HepG2 (cell line): ENCODE data around the gene XIAP. TPM values are rescaled to one million over a fixed set of nuclear protein-coding genes. Genes with fewer than 3 reads are reported as not detected.
A peak's percentile ranks its signal among the peaks of the same experiment; 100 is the strongest.

ENCODE experiments used
- AHR ChIP-seq: IDR thresholded peaks from 2 replicates; pipeline ENCODE4 v1.6.1; 2018; ENCODE audit warnings: missing genetic modification reagents, missing compliant biosample characterization
- ATAD3A ChIP-seq: sonication (generic); formaldehyde crosslinking; IDR thresholded peaks from 2 replicates; pipeline ENCODE4 v1.4.0; 2020; ENCODE audit warnings: missing genetic modification reagents
- GATAD1 ChIP-seq: IDR thresholded peaks from 2 replicates; pipeline ENCODE4 v1.6.1; 2016; ENCODE audit warnings: missing genetic modification reagents, missing compliant biosample characterization
- MAFF ChIP-seq: IDR thresholded peaks from 2 replicates; pipeline ENCODE4 v1.6.1; 2011; ENCODE audit warnings: low read depth, low read length, improper control_type of control experiment
- NFIC ChIP-seq: IDR thresholded peaks from 2 replicates; pipeline ENCODE4 v1.6.1; 2012; ENCODE audit warnings: mild to moderate bottlenecking, low read length, inconsistent platforms
- PLRG1 ChIP-seq: fragments of 450-650 bp; conservative IDR thresholded peaks from 2 replicates; pipeline ENCODE4 v1.6.1; 2016
- SUZ12 ChIP-seq: fragments of 150-350 bp; IDR thresholded peaks from 2 replicates; pipeline ENCODE4 v1.6.1; 2014; ENCODE audit warnings: low read depth, low read length
- TAF15 ChIP-seq: fragments of 200-400 bp; formaldehyde crosslinking; IDR thresholded peaks from one replicate; pipeline ENCODE4 v1.6.1; 2018; ENCODE audit warnings: mild to moderate bottlenecking, low read depth, low read length; ENCODE audit not compliant: poor library complexity, severe bottlenecking
- TBX3 ChIP-seq: fragments of 450-650 bp; IDR thresholded peaks from 2 replicates; pipeline ENCODE4 v1.6.1; 2017; ENCODE audit warnings: antibody characterized with exemption, mild to moderate bottlenecking, inconsistent platforms, borderline replicate concordance
- ZNF274 ChIP-seq: sonication (generic); formaldehyde crosslinking; IDR thresholded peaks from 2 replicates; pipeline ENCODE4 v1.5.1; 2020; ENCODE audit warnings: mild to moderate bottlenecking, missing genetic modification reagents
- ZNF562 ChIP-seq: sonication (generic); formaldehyde crosslinking; IDR thresholded peaks from 2 replicates; pipeline ENCODE4 v1.8.0; 2022; ENCODE audit warnings: missing genetic modification reagents, borderline replicate concordance
- ZNF7 ChIP-seq: IDR thresholded peaks from 2 replicates; pipeline ENCODE4 v1.6.1; 2016; ENCODE audit warnings: missing biosample characterization, missing genetic modification reagents
- polyA plus RNA-seq, 8 experiments: library from polyadenylated mRNA; depleted of rRNA in 3 of 8; stranded (reverse) in 7 of 8; unstranded in 1 of 8; fragments of >200 nt; fragmentation: Illumina TruSeq in 4 of 8; extraction: Trizol in 4 of 8; gene quantifications; 2 replicates each; pipeline versions ENCODE4 v1.2.1 to v1.2.3, GENCODE V29; 2011 to 2016; ENCODE audit warnings: low read depth in 4 of 8, missing spikeins in 1 of 8, mixed read lengths in 1 of 8; ENCODE audit not compliant: insufficient read depth in 1 of 8
- total RNA-seq, 5 experiments: library from RNA; depleted of rRNA; stranded (reverse); fragments of >200 nt; fragmentation: Illumina TruSeq; extraction: Trizol; gene quantifications; 2 replicates each; pipeline ENCODE4 v1.2.3, GENCODE V29; 2016; ENCODE audit warnings: low read depth in 1 of 5
- TF ChIP-seq, protein P1 (sequence below): sonication (generic); formaldehyde crosslinking; IDR thresholded peaks from one replicate; pipeline ENCODE4 v1.5.1; 2020; ENCODE audit warnings: mild to moderate bottlenecking, missing genetic modification reagents; ENCODE audit errors: not compliant biosample characterization
- TF ChIP-seq, protein P2 (sequence below): sonication (generic); formaldehyde crosslinking; IDR thresholded peaks from 2 replicates; pipeline ENCODE4 v1.8.1; 2023; ENCODE audit warnings: missing genetic modification reagents, mild to moderate bottlenecking, borderline replicate concordance
- TF ChIP-seq, protein P3 (sequence below): fragments of 450-650 bp; IDR thresholded peaks from 2 replicates; pipeline ENCODE4 v1.6.1; 2017; ENCODE audit warnings: mild to moderate bottlenecking
- TF ChIP-seq, protein P4 (sequence below): sonication (generic); formaldehyde crosslinking; IDR thresholded peaks from 2 replicates; pipeline ENCODE4 v1.8.0; 2022; ENCODE audit warnings: mild to moderate bottlenecking, missing genetic modification reagents; ENCODE audit not compliant: insufficient replicate concordance

Gene XIAP
- total and polyA plus RNA-seq, 2 of the 13 experiments (the other 11 are each of a cell fraction or from before 2014, with no cell fraction given): 12.9 to 29.5 TPM

DNA sequence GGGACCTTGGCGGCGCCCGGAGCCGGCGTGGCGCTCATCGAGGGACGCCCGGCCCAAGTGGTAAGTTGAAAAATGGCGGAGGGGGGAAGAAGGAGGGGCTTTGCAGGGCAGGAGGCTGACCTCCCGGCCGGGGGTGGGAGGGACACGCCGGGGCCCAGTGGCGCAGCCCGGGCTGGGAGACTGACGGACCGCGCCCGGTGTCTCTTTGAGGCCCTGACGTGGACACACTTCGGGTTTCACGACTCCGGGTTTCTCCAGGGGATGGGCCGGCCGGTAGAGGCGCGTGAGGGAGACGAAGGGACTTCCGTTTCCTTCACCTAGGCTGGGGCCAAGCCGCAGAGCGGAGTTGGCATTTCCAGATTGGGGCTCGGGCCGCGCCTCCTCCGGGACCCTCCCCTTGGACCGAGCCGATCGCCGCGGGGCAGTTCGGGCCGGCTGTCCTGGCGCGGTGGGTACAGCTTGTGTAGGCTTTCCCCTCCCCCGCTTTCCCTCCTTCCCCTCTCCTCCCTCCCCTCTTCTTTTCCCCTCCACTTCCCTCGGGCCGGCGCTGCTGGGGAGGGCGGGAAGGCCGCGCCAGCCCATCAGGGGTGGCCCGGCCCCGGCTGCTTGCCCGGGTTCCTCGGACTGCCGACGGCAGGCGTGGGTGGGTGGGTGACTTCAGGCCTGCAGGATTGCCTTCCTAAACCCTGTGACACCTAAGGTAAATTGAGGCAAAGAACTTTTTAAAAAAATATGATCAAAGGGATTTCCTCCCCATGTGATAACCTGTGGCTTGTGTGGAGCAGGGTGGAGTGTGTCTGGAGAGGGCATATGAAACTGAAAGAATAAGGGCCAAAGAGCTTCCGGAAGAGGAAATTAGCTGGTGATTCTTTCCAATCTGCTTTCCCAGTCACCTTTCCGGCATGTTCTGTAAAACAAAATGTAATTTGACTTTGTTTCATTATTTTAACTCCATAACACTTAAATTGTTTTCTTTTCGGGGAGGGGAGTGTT, at the start of gene XIAP (continued):
- TF ChIP-seq, protein P1, sequence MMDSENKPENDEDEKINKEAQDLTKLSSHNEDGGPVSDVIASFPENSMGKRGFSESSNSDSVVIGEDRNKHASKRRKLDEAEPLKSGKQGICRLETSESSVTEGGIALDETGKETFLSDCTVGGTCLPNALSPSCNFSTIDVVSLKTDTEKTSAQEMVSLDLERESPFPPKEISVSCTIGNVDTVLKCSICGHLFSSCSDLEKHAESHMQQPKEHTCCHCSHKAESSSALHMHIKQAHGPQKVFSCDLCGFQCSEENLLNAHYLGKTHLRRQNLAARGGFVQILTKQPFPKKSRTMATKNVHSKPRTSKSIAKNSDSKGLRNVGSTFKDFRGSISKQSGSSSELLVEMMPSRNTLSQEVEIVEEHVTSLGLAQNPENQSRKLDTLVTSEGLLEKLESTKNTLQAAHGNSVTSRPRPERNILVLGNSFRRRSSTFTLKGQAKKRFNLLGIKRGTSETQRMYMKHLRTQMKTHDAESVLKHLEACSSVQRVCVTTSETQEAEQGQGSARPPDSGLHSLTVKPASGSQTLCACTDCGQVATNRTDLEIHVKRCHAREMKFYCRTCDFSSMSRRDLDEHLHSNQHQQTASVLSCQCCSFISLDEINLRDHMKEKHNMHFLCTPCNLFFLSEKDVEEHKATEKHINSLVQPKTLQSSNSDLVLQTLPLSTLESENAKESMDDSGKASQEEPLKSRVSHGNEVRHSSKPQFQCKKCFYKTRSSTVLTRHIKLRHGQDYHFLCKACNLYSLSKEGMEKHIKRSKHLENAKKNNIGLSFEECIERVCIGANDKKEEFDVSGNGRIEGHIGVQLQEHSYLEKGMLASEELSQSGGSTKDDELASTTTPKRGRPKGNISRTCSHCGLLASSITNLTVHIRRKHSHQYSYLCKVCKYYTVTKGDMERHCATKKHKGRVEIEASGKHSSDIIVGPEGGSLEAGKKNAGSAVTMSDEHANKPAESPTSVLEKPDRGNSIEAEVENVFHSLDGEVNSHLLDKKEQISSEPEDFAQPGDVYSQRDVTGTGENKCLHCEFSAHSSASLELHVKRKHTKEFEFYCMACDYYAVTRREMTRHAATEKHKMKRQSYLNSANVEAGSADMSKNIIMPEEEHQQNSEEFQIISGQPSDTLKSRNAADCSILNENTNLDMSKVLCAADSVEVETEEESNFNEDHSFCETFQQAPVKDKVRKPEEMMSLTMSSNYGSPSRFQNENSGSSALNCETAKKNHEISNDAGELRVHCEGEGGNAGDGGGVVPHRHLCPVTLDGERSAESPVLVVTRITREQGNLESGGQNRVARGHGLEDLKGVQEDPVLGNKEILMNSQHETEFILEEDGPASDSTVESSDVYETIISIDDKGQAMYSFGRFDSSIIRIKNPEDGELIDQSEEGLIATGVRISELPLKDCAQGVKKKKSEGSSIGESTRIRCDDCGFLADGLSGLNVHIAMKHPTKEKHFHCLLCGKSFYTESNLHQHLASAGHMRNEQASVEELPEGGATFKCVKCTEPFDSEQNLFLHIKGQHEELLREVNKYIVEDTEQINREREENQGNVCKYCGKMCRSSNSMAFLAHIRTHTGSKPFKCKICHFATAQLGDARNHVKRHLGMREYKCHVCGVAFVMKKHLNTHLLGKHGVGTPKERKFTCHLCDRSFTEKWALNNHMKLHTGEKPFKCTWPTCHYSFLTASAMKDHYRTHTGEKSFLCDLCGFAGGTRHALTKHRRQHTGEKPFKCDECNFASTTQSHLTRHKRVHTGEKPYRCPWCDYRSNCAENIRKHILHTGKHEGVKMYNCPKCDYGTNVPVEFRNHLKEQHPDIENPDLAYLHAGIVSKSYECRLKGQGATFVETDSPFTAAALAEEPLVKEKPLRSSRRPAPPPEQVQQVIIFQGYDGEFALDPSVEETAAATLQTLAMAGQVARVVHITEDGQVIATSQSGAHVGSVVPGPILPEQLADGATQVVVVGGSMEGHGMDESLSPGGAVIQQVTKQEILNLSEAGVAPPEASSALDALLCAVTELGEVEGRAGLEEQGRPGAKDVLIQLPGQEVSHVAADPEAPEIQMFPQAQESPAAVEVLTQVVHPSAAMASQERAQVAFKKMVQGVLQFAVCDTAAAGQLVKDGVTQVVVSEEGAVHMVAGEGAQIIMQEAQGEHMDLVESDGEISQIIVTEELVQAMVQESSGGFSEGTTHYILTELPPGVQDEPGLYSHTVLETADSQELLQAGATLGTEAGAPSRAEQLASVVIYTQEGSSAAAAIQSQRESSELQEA (CRISPR knock-in tag): no peak
- TF ChIP-seq ZNF274 (CRISPR knock-in tag): no peak
- 0 out of 2 replicates have a peak, but pooled peaks have one; percentile 25 for TF ChIP-seq GATAD1
- no peak for TF ChIP-seq TBX3
- TF ChIP-seq, protein P2, sequence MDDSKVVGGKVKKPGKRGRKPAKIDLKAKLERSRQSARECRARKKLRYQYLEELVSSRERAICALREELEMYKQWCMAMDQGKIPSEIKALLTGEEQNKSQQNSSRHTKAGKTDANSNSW (CRISPR knock-in tag): no peak
- TF ChIP-seq, protein P3, sequence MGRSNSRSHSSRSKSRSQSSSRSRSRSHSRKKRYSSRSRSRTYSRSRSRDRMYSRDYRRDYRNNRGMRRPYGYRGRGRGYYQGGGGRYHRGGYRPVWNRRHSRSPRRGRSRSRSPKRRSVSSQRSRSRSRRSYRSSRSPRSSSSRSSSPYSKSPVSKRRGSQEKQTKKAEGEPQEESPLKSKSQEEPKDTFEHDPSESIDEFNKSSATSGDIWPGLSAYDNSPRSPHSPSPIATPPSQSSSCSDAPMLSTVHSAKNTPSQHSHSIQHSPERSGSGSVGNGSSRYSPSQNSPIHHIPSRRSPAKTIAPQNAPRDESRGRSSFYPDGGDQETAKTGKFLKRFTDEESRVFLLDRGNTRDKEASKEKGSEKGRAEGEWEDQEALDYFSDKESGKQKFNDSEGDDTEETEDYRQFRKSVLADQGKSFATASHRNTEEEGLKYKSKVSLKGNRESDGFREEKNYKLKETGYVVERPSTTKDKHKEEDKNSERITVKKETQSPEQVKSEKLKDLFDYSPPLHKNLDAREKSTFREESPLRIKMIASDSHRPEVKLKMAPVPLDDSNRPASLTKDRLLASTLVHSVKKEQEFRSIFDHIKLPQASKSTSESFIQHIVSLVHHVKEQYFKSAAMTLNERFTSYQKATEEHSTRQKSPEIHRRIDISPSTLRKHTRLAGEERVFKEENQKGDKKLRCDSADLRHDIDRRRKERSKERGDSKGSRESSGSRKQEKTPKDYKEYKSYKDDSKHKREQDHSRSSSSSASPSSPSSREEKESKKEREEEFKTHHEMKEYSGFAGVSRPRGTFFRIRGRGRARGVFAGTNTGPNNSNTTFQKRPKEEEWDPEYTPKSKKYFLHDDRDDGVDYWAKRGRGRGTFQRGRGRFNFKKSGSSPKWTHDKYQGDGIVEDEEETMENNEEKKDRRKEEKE: no peak
- no peak for TF ChIP-seq TAF15
- TF ChIP-seq AHR (CRISPR knock-in tag): no peak
- no peak for TF ChIP-seq NFIC
- TF ChIP-seq, protein P4, sequence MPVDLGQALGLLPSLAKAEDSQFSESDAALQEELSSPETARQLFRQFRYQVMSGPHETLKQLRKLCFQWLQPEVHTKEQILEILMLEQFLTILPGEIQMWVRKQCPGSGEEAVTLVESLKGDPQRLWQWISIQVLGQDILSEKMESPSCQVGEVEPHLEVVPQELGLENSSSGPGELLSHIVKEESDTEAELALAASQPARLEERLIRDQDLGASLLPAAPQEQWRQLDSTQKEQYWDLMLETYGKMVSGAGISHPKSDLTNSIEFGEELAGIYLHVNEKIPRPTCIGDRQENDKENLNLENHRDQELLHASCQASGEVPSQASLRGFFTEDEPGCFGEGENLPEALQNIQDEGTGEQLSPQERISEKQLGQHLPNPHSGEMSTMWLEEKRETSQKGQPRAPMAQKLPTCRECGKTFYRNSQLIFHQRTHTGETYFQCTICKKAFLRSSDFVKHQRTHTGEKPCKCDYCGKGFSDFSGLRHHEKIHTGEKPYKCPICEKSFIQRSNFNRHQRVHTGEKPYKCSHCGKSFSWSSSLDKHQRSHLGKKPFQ (CRISPR knock-in tag): peak; percentile 36
- no peak for TF ChIP-seq ZNF562 (CRISPR knock-in tag)
- no peak for TF ChIP-seq ZNF7
- TF ChIP-seq SUZ12: no peak
- no peak for TF ChIP-seq MAFF
- no peak for TF ChIP-seq PLRG1
- no peak for TF ChIP-seq ATAD3A
